Activated T-helper 1 cell treated with anti-CD3 and anti-CD28 coated beads, Interleukin-2, amount 50 U/mL, for 16 hours (primary cell): ENCODE measurements around the gene AUTS2.

Experiments used
- DNase-seq, 2 donors: peaks; one replicate each; pipeline ENCODE4 v3.0.0-alpha.2; 2020; ENCODE audit warnings: low read depth in 1 of 2, low spot score in 1 of 2

The AUTS2 gene

GRCh38 chr7:69922026-69922803, 323.9 kb downstream of the AUTS2 start:
- DNase-seq, result no peak

- DNase-seq, result no peak
Observed at GRCh38 chr7:69927461-69927860, 329.2 kb downstream of the AUTS2 start.

- no peak for DNase-seq
Observed at GRCh38 chr7:69928621-69929020, 330.3 kb downstream of the AUTS2 start.

- DNase-seq, result no peak
Observed at GRCh38 chr7:69929622-69930021, 331.3 kb downstream of the AUTS2 start.

- no peak for DNase-seq
Observed at GRCh38 chr7:69932034-69932628, 333.9 kb downstream of the AUTS2 start.

GRCh38 chr7:69934144-69934903, 336.0 kb downstream of the AUTS2 start:
- DNase-seq, result no peak

- DNase-seq, result no peak
Observed at GRCh38 chr7:69935107-69935506, 336.8 kb downstream of the AUTS2 start.

GRCh38 chr7:69937097-69937496, 338.8 kb downstream of the AUTS2 start:
- no peak for DNase-seq

GRCh38 chr7:69939317-69939716, 341.0 kb downstream of the AUTS2 start:
- DNase-seq, result no peak

- DNase-seq, result no peak
Observed at GRCh38 chr7:69941077-69941651, 342.9 kb downstream of the AUTS2 start.

GRCh38 chr7:69942573-69942972, 344.3 kb downstream of the AUTS2 start:
- DNase-seq, result no peak

GRCh38 chr7:69946901-69947300, 348.6 kb downstream of the AUTS2 start:
- DNase-seq, result no peak

- no peak for DNase-seq
Observed at GRCh38 chr7:69947998-69948397, 349.7 kb downstream of the AUTS2 start.

- DNase-seq, result no peak
Observed at GRCh38 chr7:69949122-69949521, 350.8 kb downstream of the AUTS2 start.

- no peak for DNase-seq
Observed at GRCh38 chr7:69951458-69951857, 353.2 kb downstream of the AUTS2 start.

GRCh38 chr7:69953136-69954067, 355.1 kb downstream of the AUTS2 start:
- DNase-seq, result no peak

GRCh38 chr7:69956541-69956940, 358.3 kb downstream of the AUTS2 start:
- DNase-seq, result no peak

- DNase-seq, result no peak
Observed at GRCh38 chr7:69957661-69958060, 359.4 kb downstream of the AUTS2 start.

- DNase-seq, result no peak
Observed at GRCh38 chr7:69959789-69960499, 361.7 kb downstream of the AUTS2 start.

GRCh38 chr7:69961436-69961835, 363.2 kb downstream of the AUTS2 start:
- no peak for DNase-seq
